Common myeloid progenitor, CD34-positive (primary cell): ENCODE data around the gene PLEKHJ1.

ENCODE experiments used
- CTCF ChIA-PET: fragments of 350-600 bp; sonication (Branson Sonifier 250); formaldehyde crosslinking; loops from one replicate; lab custom pipeline; 2021; ENCODE audit warnings: antibody characterized with exemption; lab: Charles Lee
- POLR2A ChIA-PET: fragments of 350-600 bp; sonication (Branson Sonifier 250); formaldehyde crosslinking; loops from one replicate; lab custom pipeline; 2021; ENCODE audit warnings: antibody characterized with exemption; lab: Charles Lee
- DNase-seq, 3 donors: peaks; one replicate each; pipeline versions ENCODE4 v3.0.0 to v3.0.0-alpha.2; 2013
- H3K27ac ChIP-seq, 2 experiments: 1 replicate in 1 of 2; 2 replicates in 1 of 2; pipeline ENCODE4 v1.7.0; 2013; ENCODE audit warnings: inconsistent platforms in 2 of 2, low read length in 2 of 2, mild to moderate bottlenecking in 2 of 2, low read depth in 1 of 2, moderate library complexity in 1 of 2; ENCODE audit not compliant: severe bottlenecking in 2 of 2, insufficient read depth in 1 of 2, poor library complexity in 1 of 2
- H3K27me3 ChIP-seq, 5 experiments: replicated peaks in 2 of 5; 1 replicate in 3 of 5; 2 replicates in 2 of 5; pipeline versions ENCODE4 v1.6.1 to v1.7.0; 2013; ENCODE audit warnings: low read length in 4 of 5, mild to moderate bottlenecking in 2 of 5, moderate library complexity in 2 of 5, inconsistent platforms in 1 of 5; ENCODE audit not compliant: insufficient read depth in 5 of 5, control insufficient read depth in 4 of 5
- H3K36me3 ChIP-seq, 4 experiments: 1 replicate in 2 of 4; 2 replicates in 2 of 4; pipeline versions ENCODE4 v1.6.1 to v1.7.0; 2013; ENCODE audit warnings: low read length in 3 of 4, control low read depth in 1 of 4, mild to moderate bottlenecking in 1 of 4; ENCODE audit not compliant: control insufficient read depth in 4 of 4, insufficient read depth in 4 of 4
- H3K4me1 ChIP-seq, 4 experiments: 1 replicate in 3 of 4; 2 replicates in 1 of 4; pipeline versions ENCODE4 v1.6.1 to v1.7.1; 2013; ENCODE audit warnings: low read length in 3 of 4, mild to moderate bottlenecking in 3 of 4, control low read depth in 1 of 4, inconsistent platforms in 1 of 4, moderate library complexity in 1 of 4; ENCODE audit not compliant: control insufficient read depth in 4 of 4, insufficient read depth in 4 of 4; ENCODE audit errors: control extremely low read depth in 1 of 4
- H3K4me3 ChIP-seq, 7 experiments: 1 replicate in 4 of 7; 2 replicates in 3 of 7; pipeline versions ENCODE4 v1.5.1 to v1.7.0; 2013; ENCODE audit warnings: mild to moderate bottlenecking in 7 of 7, low read length in 6 of 7, moderate library complexity in 6 of 7, inconsistent platforms in 2 of 7, low read depth in 2 of 7, control low read depth in 1 of 7; ENCODE audit not compliant: insufficient read depth in 4 of 7, control insufficient read depth in 1 of 7; ENCODE audit errors: extremely low read depth in 1 of 7
- H3K9me3 ChIP-seq, 5 experiments: 1 replicate in 4 of 5; 2 replicates in 1 of 5; pipeline versions ENCODE4 v1.6.1 to v1.7.1; 2013; ENCODE audit warnings: low read length in 4 of 5, mild to moderate bottlenecking in 2 of 5, inconsistent platforms in 1 of 5, low read depth in 1 of 5, moderate library complexity in 1 of 5; ENCODE audit not compliant: control insufficient read depth in 4 of 5, insufficient read depth in 2 of 5; ENCODE audit errors: control extremely low read depth in 1 of 5
- WGBS: methylation state at CpG from one replicate; pipeline ENCODE4 v1.1.5; 2013; ENCODE audit not compliant: insufficient coverage; 5-methylcytosine and 5-hydroxymethylcytosine counted together

The PLEKHJ1 gene

GRCh38 chr19:2195361-2195760, 40.8 kb downstream of the PLEKHJ1 start:
- CTCF ChIA-PET = interaction anchor here (1.1 to 1.7 kb wide), 4 partner anchors 21 to 120 kb away, joined by 3 to 10 read pairs (median 3); no protein-coding TSS in a partner anchor
- no peaks in the 10 kb centered on the region for H3K4me1 ChIP-seq
- WGBS = 94% methylated on average over 8 of the region's 13 CpGs
- POLR2A ChIA-PET = no interaction called here
- no peaks in the 10 kb centered on the region for H3K9me3 ChIP-seq
- no peak for DNase-seq
- H3K36me3 ChIP-seq = peaks cover 2 to 81% (median 60%) of the 10 kb centered on the region in 4 experiments
- H3K27me3 ChIP-seq = no peaks in the 10 kb centered on the region
- no peak overlapping the region for H3K4me3 ChIP-seq
- no peak overlapping the region for H3K27ac ChIP-seq

- ChIA-PET CTCF (interaction anchor here (1.1 to 1.7 kb wide), 4 partner anchors 21 to 120 kb away, joined by 3 to 10 read pairs (median 3); no protein-coding TSS in a partner anchor), POLR2A (no interaction called here)
- Histone ChIP-seq H3K27ac (no peak overlapping the region), H3K4me3 (no peak overlapping the region), H3K36me3 (peaks cover 2 to 84% (median 62%) of the 10 kb centered on the region in 4 experiments), H3K4me1 (no peaks in the 10 kb centered on the region), H3K27me3 (no peaks in the 10 kb centered on the region), H3K9me3 (no peaks in the 10 kb centered on the region)
- no peak for DNase-seq
- WGBS = 97% methylated on average over 23 of the region's 25 CpGs
Observed at GRCh38 chr19:2194513-2195078, 41.5 kb downstream of the PLEKHJ1 start.

GRCh38 chr19:2193807-2194206, 42.3 kb downstream of the PLEKHJ1 start:
- 98% methylated on average over 15 of the region's 18 CpGs for WGBS
- CTCF ChIA-PET = no interaction called here
- H3K9me3 ChIP-seq = no peaks in the 10 kb centered on the region
- H3K27ac ChIP-seq = no peak overlapping the region
- no peaks in the 10 kb centered on the region for H3K27me3 ChIP-seq
- H3K4me1 ChIP-seq = peaks cover 0 to 3% (median under 1%) of the 10 kb centered on the region in 4 experiments
- H3K4me3 ChIP-seq = no peak overlapping the region
- peaks cover 2 to 91% (median 66%) of the 10 kb centered on the region in 4 experiments for H3K36me3 ChIP-seq
- POLR2A ChIA-PET = no interaction called here
- no peak for DNase-seq

- WGBS = 98% methylated on average over 8 of the region's 17 CpGs
- POLR2A ChIA-PET = interaction anchor here (0.6 kb wide), 1 partner anchor 65 kb away, joined by 4 read pairs; no protein-coding TSS in a partner anchor
- DNase-seq = no peak
Observed at GRCh38 chr19:2192862-2193261, 43.3 kb downstream of the PLEKHJ1 start.

GRCh38 chr19:2191456-2192310, 44.4 kb downstream of the PLEKHJ1 start:
- Histone ChIP-seq H3K27ac (no peak overlapping the region), H3K36me3 (peaks cover 2 to 84% (median 60%) of the 10 kb centered on the region in 4 experiments), H3K9me3 (no peaks in the 10 kb centered on the region), H3K27me3 (no peaks in the 10 kb centered on the region), H3K4me1 (peaks cover 0 to 14% (median 12%) of the 10 kb centered on the region in 4 experiments), H3K4me3 (no peak overlapping the region)
- DNase-seq = no peak
- CTCF ChIA-PET = no interaction called here
- POLR2A ChIA-PET = no interaction called here
- WGBS = 94% methylated on average over 31 of the region's 32 CpGs

More at GRCh38 chr19:2192862-2193261, 43.3 kb downstream of the PLEKHJ1 start:
- H3K27me3 ChIP-seq = no peaks in the 10 kb centered on the region
- H3K4me1 ChIP-seq = peaks cover 0 to 10% (median 8%) of the 10 kb centered on the region in 4 experiments
- H3K27ac ChIP-seq = no peak overlapping the region
- no peaks in the 10 kb centered on the region for H3K9me3 ChIP-seq
- H3K4me3 ChIP-seq = no peak overlapping the region
- CTCF ChIA-PET = no interaction called here
- H3K36me3 ChIP-seq = peaks cover 2 to 88% (median 63%) of the 10 kb centered on the region in 4 experiments

- Histone ChIP-seq H3K4me1 (peaks cover 0 to 14% (median 12%) of the 10 kb centered on the region in 4 experiments), H3K27ac (no peak overlapping the region), H3K27me3 (no peaks in the 10 kb centered on the region), H3K36me3 (peaks cover 5 to 85% (median 59%) of the 10 kb centered on the region in 4 experiments), H3K9me3 (no peaks in the 10 kb centered on the region), H3K4me3 (no peak overlapping the region)
- no peak for DNase-seq
- ChIA-PET CTCF (interaction anchor here (0.6 to 1.9 kb wide), 3 partner anchors 8 to 72 kb away, joined by 4 to 6 read pairs (median 5); no protein-coding TSS in a partner anchor), POLR2A (no interaction called here)
- WGBS = 98% methylated on average over 34 of the region's 37 CpGs
Observed at GRCh38 chr19:2190848-2191455, 45.2 kb downstream of the PLEKHJ1 start.
